Neural progenitor cell (in vitro differentiated cells): ENCODE measurements around the gene GRIK2.

Source experiments
- EZH2 ChIP-seq: fragments of 200-600 bp; sonication (generic); IDR thresholded peaks from 2 replicates; pipeline ENCODE4 v1.6.1; 2017; ENCODE audit warnings: antibody characterized with exemption, mild to moderate bottlenecking, moderate library complexity
- EZH2phosphoT487 ChIP-seq: fragments of 200-600 bp; sonication (generic); IDR thresholded peaks from 2 replicates; pipeline ENCODE4 v1.6.1; 2017; ENCODE audit warnings: antibody characterized with exemption
- TF ChIP-seq, protein P1 (sequence below): fragments of 200-600 bp; sonication (generic); IDR thresholded peaks from 2 replicates; pipeline ENCODE4 v1.5.1; 2017; ENCODE audit warnings: antibody characterized with exemption, mild to moderate bottlenecking

DNA sequence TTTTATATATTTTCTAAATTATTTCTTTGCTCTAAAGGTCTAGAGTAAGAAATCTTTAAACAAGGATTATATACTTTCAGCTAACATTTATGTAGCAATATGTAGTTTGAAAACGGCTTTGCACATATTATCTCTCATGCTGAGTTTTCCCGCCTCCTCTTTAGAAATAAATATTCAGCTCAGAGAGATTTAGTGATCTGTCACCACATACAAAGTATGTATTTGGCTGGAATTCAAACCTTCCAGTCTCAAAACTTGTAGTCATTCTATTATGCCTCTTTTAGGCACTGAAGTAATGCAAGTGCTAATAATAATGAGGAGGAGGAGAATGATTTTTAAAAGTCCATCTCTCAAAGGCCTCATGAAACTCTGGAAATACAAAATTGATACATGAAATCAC lies 525.0 kb downstream of the GRIK2 start:
- TF ChIP-seq EZH2phosphoT487 (no peak), EZH2 (no peak)
- TF ChIP-seq, protein P1, sequence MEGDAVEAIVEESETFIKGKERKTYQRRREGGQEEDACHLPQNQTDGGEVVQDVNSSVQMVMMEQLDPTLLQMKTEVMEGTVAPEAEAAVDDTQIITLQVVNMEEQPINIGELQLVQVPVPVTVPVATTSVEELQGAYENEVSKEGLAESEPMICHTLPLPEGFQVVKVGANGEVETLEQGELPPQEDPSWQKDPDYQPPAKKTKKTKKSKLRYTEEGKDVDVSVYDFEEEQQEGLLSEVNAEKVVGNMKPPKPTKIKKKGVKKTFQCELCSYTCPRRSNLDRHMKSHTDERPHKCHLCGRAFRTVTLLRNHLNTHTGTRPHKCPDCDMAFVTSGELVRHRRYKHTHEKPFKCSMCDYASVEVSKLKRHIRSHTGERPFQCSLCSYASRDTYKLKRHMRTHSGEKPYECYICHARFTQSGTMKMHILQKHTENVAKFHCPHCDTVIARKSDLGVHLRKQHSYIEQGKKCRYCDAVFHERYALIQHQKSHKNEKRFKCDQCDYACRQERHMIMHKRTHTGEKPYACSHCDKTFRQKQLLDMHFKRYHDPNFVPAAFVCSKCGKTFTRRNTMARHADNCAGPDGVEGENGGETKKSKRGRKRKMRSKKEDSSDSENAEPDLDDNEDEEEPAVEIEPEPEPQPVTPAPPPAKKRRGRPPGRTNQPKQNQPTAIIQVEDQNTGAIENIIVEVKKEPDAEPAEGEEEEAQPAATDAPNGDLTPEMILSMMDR, result no peak
